Measurements from ENCODE around the gene TEX28.

Gene TEX28

DNA sequence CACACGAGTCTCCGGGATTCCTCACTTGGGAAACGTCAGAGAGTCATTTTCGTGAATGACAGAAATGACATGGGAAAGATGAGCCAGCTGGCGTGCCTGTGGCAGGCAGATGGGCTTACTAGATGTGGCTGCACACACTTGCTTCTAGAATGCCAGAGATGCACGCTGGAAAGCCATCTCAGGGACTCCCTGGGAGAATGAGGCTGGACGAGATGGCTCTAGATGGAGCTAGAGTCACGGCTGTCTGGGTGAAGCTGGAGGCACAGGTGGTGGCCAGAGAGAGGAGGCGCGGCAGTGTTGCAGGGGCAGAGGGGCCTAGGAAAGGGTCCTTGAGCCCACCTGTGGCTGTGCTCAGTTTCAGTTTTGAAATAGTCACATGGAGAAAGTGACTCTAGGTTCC is 26.7 kb upstream of the TEX28 start:
- DNase-seq: no peak

DNA sequence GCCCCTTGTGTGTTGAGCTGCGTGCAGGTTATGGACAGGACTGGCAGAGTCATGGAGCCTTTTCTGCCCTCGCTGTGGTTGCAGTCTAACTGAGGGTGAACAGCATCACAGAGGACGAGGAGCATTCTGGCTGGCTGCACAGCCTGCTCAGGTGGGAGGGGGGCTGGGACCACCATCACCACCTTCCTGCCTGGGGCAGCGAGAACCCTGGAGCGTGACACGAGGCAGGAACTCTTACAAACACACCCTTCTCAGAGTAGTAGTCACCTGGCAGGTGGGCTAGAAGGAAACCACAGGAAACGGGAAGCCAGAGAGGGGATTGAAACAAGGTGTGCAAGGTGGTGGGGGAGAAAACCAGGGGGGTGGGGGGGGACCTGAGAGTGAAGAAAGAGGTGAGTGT is 26.2 kb upstream of the TEX28 start:
- no peak for DNase-seq

More for the DNA sequence above, 26.7 kb upstream of the TEX28 start:
- no peak for TF ChIP-seq GATA1 (IDR thresholded peaks at IDR 0.05; ENCODE audit: low read depth, low read length)
- no peak for TF ChIP-seq POLR2A (IDR thresholded peaks at IDR 0.05; ENCODE audit: low read length)

DNA sequence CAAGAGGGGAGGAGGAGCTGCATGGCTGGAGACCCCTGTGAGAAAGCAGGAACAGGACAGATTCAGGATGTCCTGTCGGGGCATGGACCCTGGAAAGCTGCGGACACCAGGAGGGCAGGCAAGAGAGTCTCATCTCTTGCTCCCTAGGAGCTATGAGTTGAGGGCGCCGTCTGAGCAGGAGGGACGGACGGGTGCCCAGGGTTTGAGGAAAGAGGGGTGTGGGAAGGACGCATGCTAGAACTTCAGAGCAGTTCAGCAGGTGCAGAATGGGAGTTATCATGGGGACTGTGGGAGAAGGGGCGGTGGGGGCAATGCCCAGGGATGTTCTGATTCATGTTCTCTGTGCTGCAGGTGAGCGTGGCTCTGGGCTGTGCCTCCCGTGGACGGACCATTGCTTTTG is 25.5 kb upstream of the TEX28 start:
- TF ChIP-seq GATA1 (IDR thresholded peaks at IDR 0.05; ENCODE audit: low read depth, low read length) (no peak), POLR2A (IDR thresholded peaks at IDR 0.05; ENCODE audit: low read length) (no peak)
- no peak for DNase-seq

More for the DNA sequence above, 26.2 kb upstream of the TEX28 start:
- TF ChIP-seq GATA1 (IDR thresholded peaks at IDR 0.05; ENCODE audit: low read depth, low read length): no peak
- TF ChIP-seq POLR2A (IDR thresholded peaks at IDR 0.05; ENCODE audit: low read length): no peak

DNA sequence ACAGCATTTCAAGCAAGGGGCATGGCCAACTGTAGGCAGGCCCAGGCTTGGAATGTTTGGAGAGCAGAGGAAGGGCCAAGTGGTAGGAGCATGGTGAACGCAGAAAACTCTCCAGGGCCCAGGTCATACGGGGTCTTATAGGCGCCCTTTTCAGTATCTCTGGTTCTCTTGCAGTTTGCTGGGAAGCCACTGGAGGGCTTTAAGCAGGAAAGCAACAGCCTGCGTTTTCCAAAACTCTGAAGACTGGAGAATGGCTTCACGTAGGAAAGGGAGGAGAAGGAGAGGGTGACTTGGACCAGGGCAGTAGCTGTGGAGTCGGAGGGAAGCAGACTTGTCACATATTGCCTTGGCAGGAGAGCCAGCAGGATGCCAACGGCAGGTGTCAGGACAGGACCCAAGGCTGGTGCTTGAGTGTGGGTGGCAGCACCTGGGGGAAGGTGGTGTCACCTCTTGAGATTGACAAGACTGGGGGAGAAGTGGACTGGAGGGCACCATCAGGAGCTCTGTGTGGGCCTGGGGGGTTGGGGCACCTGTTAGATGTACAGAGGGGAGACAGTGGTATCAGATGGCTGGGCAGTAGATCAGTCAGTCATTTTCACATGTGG is 22.6 kb upstream of the TEX28 start:
- peak in 1 of 2 experiments; percentile 16 for DNase-seq
- no peak for TF ChIP-seq POLR2A (IDR thresholded peaks at IDR 0.05; ENCODE audit: low read length)
- TF ChIP-seq GATA1 (IDR thresholded peaks at IDR 0.05; ENCODE audit: low read depth, low read length): no peak

DNA sequence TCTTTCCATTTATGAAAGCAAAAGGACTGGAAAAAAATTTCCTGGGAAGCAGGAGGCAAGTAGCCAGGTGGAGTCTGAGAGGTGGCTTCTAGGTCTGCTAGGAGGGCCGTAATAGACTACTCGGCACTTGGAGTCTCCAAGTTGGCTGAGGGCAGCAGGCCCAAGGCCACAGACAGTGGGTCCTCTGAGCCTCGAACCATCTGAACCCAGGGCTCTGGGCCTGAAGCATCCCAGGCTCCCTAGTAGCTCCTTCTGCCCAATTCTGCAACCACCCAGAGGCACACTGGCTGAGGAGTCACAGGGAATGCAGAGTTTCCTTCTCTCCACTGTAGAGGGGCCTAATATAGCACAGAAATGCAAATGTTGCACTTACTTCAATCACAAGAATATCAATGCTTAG is 20.5 kb upstream of the TEX28 start:
- TF ChIP-seq GATA1 (IDR thresholded peaks at IDR 0.05; ENCODE audit: low read depth, low read length) (no peak), POLR2A (IDR thresholded peaks at IDR 0.05; ENCODE audit: low read length) (no peak)
- DNase-seq: no peak

DNA sequence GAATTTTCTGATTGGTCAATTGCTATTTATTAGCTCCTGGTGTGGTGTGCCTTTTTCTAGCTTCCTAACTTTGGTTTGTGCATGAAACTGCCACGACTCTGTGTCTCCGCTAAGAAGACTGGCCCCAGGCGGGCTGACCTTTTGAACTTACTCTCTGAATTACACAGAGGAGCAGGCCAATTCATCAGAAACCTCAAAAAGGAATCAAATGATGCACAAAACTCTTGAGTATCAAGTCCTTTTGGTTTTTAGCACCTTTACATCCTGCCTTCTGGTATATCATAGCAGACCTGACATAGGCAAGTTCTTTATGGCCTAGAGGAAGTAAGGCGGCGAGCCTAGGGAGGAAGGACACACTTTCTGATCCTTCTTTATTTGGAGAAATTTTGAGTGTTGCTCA is 18.2 kb upstream of the TEX28 start:
- TF ChIP-seq POLR2A (IDR thresholded peaks at IDR 0.05; ENCODE audit: low read length) (no peak), GATA1 (IDR thresholded peaks at IDR 0.05; ENCODE audit: low read depth, low read length) (no peak)
- DNase-seq: no peak

DNA sequence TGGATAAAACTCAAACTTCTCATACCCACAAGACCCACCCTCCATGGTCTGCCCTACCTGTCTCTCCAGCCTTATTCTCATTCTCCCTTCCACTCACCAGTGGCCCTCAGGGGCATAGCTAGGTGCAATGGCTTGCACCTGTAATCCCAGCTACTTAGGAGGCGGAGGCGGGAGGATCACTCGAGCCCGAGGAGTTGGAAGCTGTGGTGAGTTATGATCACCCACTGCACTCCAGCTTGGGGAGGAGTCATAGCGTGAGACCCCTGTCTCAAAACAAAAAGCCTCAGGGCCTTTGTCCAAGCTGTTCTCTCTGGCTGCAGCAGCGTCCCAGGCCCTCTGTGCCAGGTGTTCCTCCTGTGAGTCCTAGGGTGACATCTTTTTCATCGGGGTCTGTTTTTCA is 17.2 kb upstream of the TEX28 start:
- DNase-seq: no peak
- TF ChIP-seq POLR2A (IDR thresholded peaks at IDR 0.05; ENCODE audit: low read length) (no peak), GATA1 (IDR thresholded peaks at IDR 0.05; ENCODE audit: low read depth, low read length) (no peak)

DNA sequence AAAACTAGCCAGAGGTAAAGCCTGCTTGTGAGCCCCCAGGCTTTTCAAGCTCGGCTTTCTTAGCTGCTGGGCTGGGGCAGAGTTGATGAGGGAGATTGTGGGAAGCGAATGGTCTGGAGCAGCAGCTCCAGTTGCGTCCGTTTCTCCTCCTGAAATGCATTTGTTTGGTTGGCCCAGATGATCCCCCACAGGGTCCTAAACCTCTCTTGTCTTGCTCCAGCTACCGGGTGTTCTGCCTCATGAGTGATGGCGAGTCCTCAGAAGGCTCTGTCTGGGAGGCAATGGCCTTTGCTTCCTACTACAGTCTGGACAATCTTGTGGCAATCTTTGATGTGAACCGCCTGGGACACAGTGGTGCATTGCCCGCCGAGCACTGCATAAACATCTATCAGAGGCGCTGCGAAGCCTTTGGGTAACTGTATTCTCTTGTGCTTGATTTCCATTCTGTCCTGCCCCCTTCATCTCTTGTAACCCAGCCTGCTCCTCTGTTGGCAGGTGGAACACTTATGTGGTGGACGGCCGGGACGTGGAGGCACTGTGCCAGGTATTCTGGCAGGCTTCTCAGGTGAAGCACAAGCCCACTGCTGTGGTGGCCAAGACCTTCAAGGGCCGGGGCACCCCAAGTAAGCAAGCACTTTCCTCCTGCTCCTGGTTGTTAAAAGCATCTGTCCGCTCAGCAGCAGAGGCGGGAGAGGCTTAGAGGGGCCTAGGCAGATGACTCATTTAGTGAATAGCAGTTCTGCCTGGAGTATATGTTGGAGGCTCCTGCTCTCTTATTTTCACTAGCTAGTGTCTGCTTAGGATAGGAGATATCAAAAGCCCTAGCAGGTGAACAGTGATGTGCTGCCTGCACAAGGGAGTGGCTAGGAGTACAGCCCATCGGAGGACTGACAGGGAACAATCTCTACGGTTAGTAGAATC is 16.0 kb upstream of the TEX28 start:
- TF ChIP-seq GATA1 (IDR thresholded peaks at IDR 0.05; ENCODE audit: low read depth, low read length) (no peak), POLR2A (IDR thresholded peaks at IDR 0.05; ENCODE audit: low read length) (no peak)
- no peak for DNase-seq

DNA sequence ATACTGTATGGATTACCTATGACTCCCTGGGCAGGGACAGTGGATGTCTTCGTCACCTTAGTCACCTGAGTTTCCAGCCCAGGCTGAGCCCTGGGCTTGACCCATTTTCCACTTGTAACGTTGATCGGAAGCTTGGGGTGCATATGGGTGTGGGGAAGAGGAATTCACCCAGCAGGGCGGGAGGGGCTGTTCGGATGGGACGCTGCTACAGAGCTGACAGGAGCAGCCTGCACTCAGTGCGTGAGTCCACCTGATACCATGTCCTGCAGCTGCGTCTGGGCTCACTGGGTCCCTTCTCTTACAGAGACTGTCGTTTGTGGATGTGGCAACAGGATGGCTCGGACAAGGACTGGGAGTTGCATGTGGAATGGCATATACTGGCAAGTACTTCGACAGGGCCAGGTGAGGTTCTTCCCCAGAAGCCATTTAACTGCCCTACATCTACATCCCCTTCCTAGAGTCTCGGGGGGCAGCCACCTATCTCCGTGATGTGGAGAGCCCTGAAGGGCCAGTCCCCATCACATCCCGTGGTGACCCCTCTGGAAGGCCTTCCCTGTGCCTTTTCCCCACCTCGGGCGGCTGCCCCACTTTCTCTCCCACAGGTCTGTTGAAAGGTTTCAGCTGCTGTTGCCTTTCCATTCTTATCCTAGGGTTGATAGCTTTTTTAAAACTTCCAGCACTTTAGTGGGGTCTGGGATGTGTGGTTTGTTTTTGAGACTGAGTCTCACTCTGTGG is 14.3 kb upstream of the TEX28 start:
- TF ChIP-seq POLR2A (IDR thresholded peaks at IDR 0.05; ENCODE audit: low read length) (no peak), GATA1 (IDR thresholded peaks at IDR 0.05; ENCODE audit: low read depth, low read length) (no peak)
- no peak for DNase-seq

DNA sequence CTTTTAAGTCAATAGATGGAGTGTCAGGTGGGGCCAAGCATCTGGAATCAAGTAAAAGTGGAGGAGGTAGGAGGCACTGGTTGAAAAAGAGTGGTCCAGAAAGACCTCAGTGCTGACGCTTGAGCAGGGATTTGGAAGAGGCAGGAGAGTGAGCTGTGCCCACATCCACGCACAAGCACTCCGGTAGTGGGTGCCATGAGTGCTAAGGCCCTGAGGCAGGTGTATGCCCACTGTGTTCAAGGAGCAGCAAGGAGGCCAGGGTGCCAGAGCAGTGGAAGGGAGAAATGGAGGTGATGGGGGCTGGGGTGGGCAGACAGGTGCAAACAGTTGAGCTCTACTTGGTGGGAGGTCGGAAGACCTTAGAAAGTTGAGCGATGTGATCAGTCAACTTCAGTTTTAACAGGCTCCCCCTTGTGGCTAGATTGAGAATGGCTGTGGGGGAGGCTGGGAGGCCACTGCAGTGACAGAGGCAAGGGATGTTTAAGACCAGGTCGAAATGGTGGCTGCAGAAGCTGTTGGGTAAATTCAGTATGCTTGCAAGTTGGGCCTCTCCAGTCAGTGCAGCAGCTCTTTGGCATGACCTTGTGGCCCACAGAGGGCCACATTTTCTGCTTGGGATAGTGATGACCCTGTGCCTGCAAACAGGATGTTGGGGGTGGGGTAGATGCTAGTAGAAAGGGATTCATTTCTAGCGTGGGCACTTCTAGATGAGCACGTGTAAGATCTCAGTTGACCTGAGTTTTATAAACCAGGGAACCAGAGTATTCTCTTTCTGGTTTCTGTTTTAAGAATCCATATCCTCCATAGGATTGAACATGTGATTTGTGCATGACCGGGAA is 13.4 kb upstream of the TEX28 start:
- DNase-seq: peak; percentile 60 to 77

DNA sequence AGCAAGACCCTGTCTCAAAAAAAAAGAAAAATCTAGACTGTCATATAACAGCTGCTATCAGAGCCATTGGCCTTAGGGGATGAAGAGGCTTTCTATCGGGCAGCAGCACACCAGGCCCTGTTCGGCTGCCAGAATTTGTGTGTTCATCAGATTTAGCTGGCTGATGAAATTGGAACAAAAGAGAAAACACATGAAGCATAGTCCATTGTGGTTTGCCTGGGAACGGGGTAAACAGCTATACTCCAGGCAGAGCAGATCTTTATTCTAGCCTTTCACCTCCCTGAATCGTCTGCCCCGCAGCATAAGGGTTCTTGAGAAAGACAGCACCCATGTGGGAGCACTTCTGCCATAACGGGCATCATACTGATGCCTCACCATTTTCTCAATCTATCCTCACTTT is 12.3 kb upstream of the TEX28 start:
- TF ChIP-seq GATA1 (IDR thresholded peaks at IDR 0.05; ENCODE audit: low read depth, low read length) (no peak), POLR2A (IDR thresholded peaks at IDR 0.05; ENCODE audit: low read length) (no peak)
- DNase-seq: no peak

More for the DNA sequence above, 13.4 kb upstream of the TEX28 start:
- no peak for TF ChIP-seq POLR2A (IDR thresholded peaks at IDR 0.05; ENCODE audit: low read length)
- no peak for TF ChIP-seq GATA1 (IDR thresholded peaks at IDR 0.05; ENCODE audit: low read depth, low read length)

DNA sequence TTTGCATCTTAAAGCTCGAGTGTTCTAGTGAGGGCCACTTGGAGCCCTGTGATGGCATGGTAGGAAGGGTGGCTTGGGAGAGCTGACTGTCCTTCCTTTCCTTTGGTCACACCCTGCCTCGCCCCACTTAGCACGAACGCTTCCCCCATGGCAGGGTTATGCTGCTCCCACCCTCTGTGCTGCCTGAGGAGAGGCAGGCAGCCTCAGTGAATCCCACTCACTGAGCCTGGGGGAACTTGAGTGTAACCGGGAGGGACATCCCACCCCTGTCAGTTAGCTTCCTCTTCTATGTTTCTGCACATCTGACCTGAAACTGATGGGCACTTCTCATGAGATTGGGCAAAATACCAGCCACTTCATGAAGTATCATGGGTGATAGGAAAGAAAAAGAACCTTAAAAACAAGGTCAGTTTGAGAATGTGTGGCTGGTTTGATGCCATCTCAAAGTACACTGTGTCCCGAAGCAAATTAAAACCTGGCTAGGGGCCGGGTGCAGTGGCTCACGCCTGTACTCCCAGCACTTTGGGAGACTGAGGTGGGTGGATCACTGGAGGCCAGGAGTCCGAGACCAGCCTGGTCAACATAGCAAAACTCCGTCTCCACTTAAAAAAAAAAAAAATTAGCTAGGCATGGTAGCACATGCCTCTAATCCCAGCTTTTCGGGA is 10.7 kb upstream of the TEX28 start:
- DNase-seq: no peak
- TF ChIP-seq POLR2A (IDR thresholded peaks at IDR 0.05; ENCODE audit: low read length) (no peak), GATA1 (IDR thresholded peaks at IDR 0.05; ENCODE audit: low read depth, low read length) (no peak)

DNA sequence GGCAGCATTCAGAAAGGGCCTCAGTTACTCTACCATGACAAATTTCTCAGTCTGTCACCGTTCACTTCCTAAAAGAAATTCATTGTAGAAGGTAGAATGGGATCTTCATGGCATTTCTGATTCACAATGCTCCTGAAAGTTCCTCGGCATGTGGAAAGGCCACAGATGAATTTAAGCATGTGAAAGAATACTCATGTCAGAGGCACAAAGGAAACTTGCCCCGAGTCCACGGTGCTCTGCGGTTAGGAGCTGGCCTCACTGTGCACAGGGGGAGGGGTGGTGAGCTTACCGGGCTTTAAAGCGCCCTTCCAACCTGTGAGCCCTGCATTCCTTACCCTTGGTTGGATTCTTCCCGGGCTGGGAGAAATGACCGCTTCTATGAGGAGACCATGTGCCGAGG is 9.9 kb upstream of the TEX28 start:
- TF ChIP-seq GATA1 (IDR thresholded peaks at IDR 0.05; ENCODE audit: low read depth, low read length) (no peak), POLR2A (IDR thresholded peaks at IDR 0.05; ENCODE audit: low read length) (no peak)

More for the DNA sequence above, 9.9 kb upstream of the TEX28 start:
- DNase-seq: no peak

Measured in erythroblast (primary cell).